Body of pancreas (tissue), 4 donors: ENCODE data around the gene SS18L1.

Experiments
- CTCF ChIP-seq, 7 experiments: fragments of 450-650 bp in 4 of 7; fragments of 200-600 bp in 3 of 7; sonication (generic) in 3 of 7; IDR thresholded peaks; one replicate each; pipeline ENCODE4 v1.5.1; 2016 to 2019; ENCODE audit warnings: antibody characterized with exemption in 7 of 7
- POLR2A ChIP-seq, 3 donors: fragments of 450-650 bp; IDR thresholded peaks; one replicate each; pipeline ENCODE4 v1.6.1; 2016; ENCODE audit warnings: antibody characterized with exemption in 3 of 3, mild to moderate bottlenecking in 2 of 3

- TF ChIP-seq POLR2A (IDR thresholded peaks at IDR 0.05) (no peak), CTCF (IDR thresholded peaks at IDR 0.05) (no peak)
Observed at GRCh38 chr20:62151835-62152364, 8.3 kb downstream of the SS18L1 start.
